HFFc6 (cell line): ENCODE data around the gene ACADSB. TPM values are rescaled to one million over a fixed set of nuclear protein-coding genes. Genes with fewer than 3 reads are reported as not detected.
A peak's percentile ranks its signal among the peaks of the same experiment; 100 is the strongest.

Experiments
- DNase-seq: peaks from one replicate; pipeline ENCODE4 v3.0.0-alpha.2; 2018
- H3K27ac Mint-ChIP-seq: 2 replicates; pipeline ENCODE4 v1.8.0; 2020; ENCODE audit warnings: mild to moderate bottlenecking, mixed read lengths
- H3K27me3 Mint-ChIP-seq: 2 replicates; pipeline ENCODE4 v1.8.0; 2021; ENCODE audit warnings: mild to moderate bottlenecking, moderate library complexity, mixed read lengths; ENCODE audit not compliant: insufficient read depth
- H3K36me3 Mint-ChIP-seq: 2 replicates; pipeline ENCODE4 v1.8.0; 2021; ENCODE audit warnings: low read depth, mixed read lengths
- H3K4me1 Mint-ChIP-seq: 2 replicates; pipeline ENCODE4 v1.8.0; 2020; ENCODE audit warnings: low read depth, mixed read lengths
- H3K4me3 Mint-ChIP-seq: 2 replicates; pipeline ENCODE4 v1.8.0; 2020; ENCODE audit warnings: mild to moderate bottlenecking, moderate library complexity, mixed read lengths
- H3K9me3 Mint-ChIP-seq: 2 replicates; pipeline ENCODE4 v1.8.0; 2020; ENCODE audit warnings: mild to moderate bottlenecking, mixed read lengths
- CTCF ChIP-seq: fragments of 200-600 bp; sonication (generic); IDR thresholded peaks from 2 replicates; pipeline ENCODE4 v1.5.0; 2021; ENCODE audit warnings: antibody characterized with exemption, mild to moderate bottlenecking
- total RNA-seq, 6 experiments: library from RNA; stranded (reverse); fragmentation: NEBNext Ultra II Directional; extraction: Animal tissue kit (Norgen Biotek cat#: 25700); gene quantifications; 2 replicates in 1 of 6; 3 replicates in 5 of 6; pipeline ENCODE4 v1.2.3, GENCODE V29; 2021

Gene ACADSB
- total RNA-seq, 6 experiments from 2014 or later, result 17.7 to 25.2 (median 23.2) TPM

- Mint-ChIP-seq H3K9me3 (no peaks in the 10 kb centered on the region), H3K4me1 (peaks cover under 1% of the 10 kb centered on the region), H3K27ac (no peak overlapping the region), H3K27me3 (no peaks in the 10 kb centered on the region; the same call in none of the 2 replicates), H3K4me3 (no peak overlapping the region), H3K36me3 (0 out of 2 replicates have a peak, but pooled peaks cover 4% of the 10 kb centered on the region)
- DNase-seq, result no peak
- TF ChIP-seq CTCF, result no peak
Measured at GRCh38 chr10:123019264-123019663, 10.5 kb downstream of the ACADSB start.

GRCh38 chr10:123019941-123020703 is 11.3 kb downstream of the ACADSB start:
- H3K4me3 Mint-ChIP-seq, result no peak overlapping the region
- H3K27me3 Mint-ChIP-seq, result no peaks in the 10 kb centered on the region; the same call in 1 of the 2 replicates
- 0 out of 2 replicates have a peak, but pooled peaks cover 4% of the 10 kb centered on the region for H3K36me3 Mint-ChIP-seq
- H3K9me3 Mint-ChIP-seq, result no peaks in the 10 kb centered on the region
- TF ChIP-seq CTCF, result no peak
- no peak for DNase-seq
- no peaks in the 10 kb centered on the region for H3K4me1 Mint-ChIP-seq
- no peak overlapping the region for H3K27ac Mint-ChIP-seq

GRCh38 chr10:123021517-123021916 is 12.7 kb downstream of the ACADSB start:
- 0 out of 2 replicates have a peak, but pooled peaks cover 4% of the 10 kb centered on the region for H3K36me3 Mint-ChIP-seq
- H3K27me3 Mint-ChIP-seq, result no peaks in the 10 kb centered on the region
- H3K4me3 Mint-ChIP-seq, result no peak overlapping the region
- peak; percentile 55; the same call in 1 of the 2 replicates for TF ChIP-seq CTCF
- H3K4me1 Mint-ChIP-seq, result no peaks in the 10 kb centered on the region
- H3K9me3 Mint-ChIP-seq, result no peaks in the 10 kb centered on the region
- peak; percentile 15 for DNase-seq
- no peak overlapping the region for H3K27ac Mint-ChIP-seq

- no peak for DNase-seq
- TF ChIP-seq CTCF, result no peak
- Mint-ChIP-seq H3K27ac (no peak overlapping the region), H3K27me3 (no peaks in the 10 kb centered on the region; the same call in 1 of the 2 replicates), H3K4me1 (no peaks in the 10 kb centered on the region), H3K36me3 (no peaks in the 10 kb centered on the region), H3K4me3 (no peak overlapping the region), H3K9me3 (no peaks in the 10 kb centered on the region)
Measured at GRCh38 chr10:123024540-123024939, 15.7 kb downstream of the ACADSB start.

GRCh38 chr10:123026302-123026701 is 17.5 kb downstream of the ACADSB start:
- TF ChIP-seq CTCF, result no peak
- H3K4me1 Mint-ChIP-seq, result no peaks in the 10 kb centered on the region
- no peak for DNase-seq
- H3K4me3 Mint-ChIP-seq, result no peak overlapping the region
- no peaks in the 10 kb centered on the region; the same call in 1 of the 2 replicates for H3K27me3 Mint-ChIP-seq
- H3K36me3 Mint-ChIP-seq, result no peaks in the 10 kb centered on the region
- no peaks in the 10 kb centered on the region for H3K9me3 Mint-ChIP-seq
- no peak overlapping the region for H3K27ac Mint-ChIP-seq
